Panc1 (cell line): ENCODE measurements around the gene FMO2. TPM values are rescaled to one million over a fixed set of nuclear protein-coding genes. Genes with fewer than 3 reads are reported as not detected.

Source experiments
- ATAC-seq: fragments of 200-7000 bp; cut with Tn5 transposase; 2 replicates; pipeline ENCODE4 v1.9.1; 2020; ENCODE audit warnings: mild to moderate bottlenecking, moderate library complexity
- Bru-seq: library from RNA; stranded (reverse); fragments of 400-500 nt; gene quantifications from one replicate; lab custom pipeline; 2021; lab: Mats Ljungman, UMichigan
- BruChase-seq, 2 experiments: library from RNA; stranded (reverse); fragments of 400-500 nt; gene quantifications; one replicate each; lab custom pipeline; 2021; lab: Mats Ljungman, UMichigan
- BruUV-seq: library from RNA; stranded (reverse); fragments of 400-500 nt; replicated peaks from 2 replicates; lab custom pipeline; 2021; lab: Mats Ljungman, UMichigan
- CTCF ChIA-PET: fragments of 300-600 bp; sonication (Branson Sonifier 250); formaldehyde crosslinking; loops from one replicate; lab custom pipeline; 2022; ENCODE audit warnings: antibody characterized with exemption; lab: Charles Lee
- POLR2A ChIA-PET: fragments of 300-600 bp; sonication (Branson Sonifier 250); formaldehyde crosslinking; loops from one replicate; lab custom pipeline; 2022; ENCODE audit warnings: antibody characterized with exemption; lab: Charles Lee
- DNase-seq: peaks from one replicate; pipeline ENCODE4 v3.0.0-alpha.2; 2010; ENCODE audit warnings: low read depth, low spot score
- H3K27ac ChIP-seq: 2 replicates; pipeline ENCODE4 v1.5.1; 2011; ENCODE audit warnings: mild to moderate bottlenecking, low read length, inconsistent platforms
- H3K27me3 ChIP-seq: fragments of 200-500 bp; sonication (Bioruptor generic); 2 replicates; pipeline ENCODE4 v1.6.0; 2014; ENCODE audit warnings: low read length, inconsistent platforms; ENCODE audit not compliant: control insufficient read depth, insufficient read depth
- H3K36me3 ChIP-seq: fragments of 200-500 bp; sonication (Bioruptor generic); 2 replicates; pipeline ENCODE4 v1.5.1; 2014; ENCODE audit warnings: inconsistent platforms, mild to moderate bottlenecking, low read length, moderate library complexity; ENCODE audit not compliant: control insufficient read depth, insufficient read depth
- H3K4me1 ChIP-seq: 2 replicates; pipeline ENCODE4 v1.5.1; 2011; ENCODE audit warnings: inconsistent platforms, mild to moderate bottlenecking, low read length, moderate library complexity; ENCODE audit not compliant: control insufficient read depth, insufficient read depth
- H3K4me3 ChIP-seq, 2 experiments: 2 replicates each; pipeline ENCODE4 v1.5.1; 2011 to 2012; ENCODE audit warnings: low read depth in 2 of 2, low read length in 2 of 2, mild to moderate bottlenecking in 2 of 2, inconsistent platforms in 1 of 2, moderate library complexity in 1 of 2
- H3K9me3 ChIP-seq: fragments of 200-500 bp; sonication (Bioruptor generic); 2 replicates; pipeline ENCODE4 v1.5.1; 2014; ENCODE audit warnings: low read depth, mild to moderate bottlenecking, inconsistent platforms, low read length, moderate library complexity; ENCODE audit not compliant: control insufficient read depth, insufficient read depth
- POLR2AphosphoS5 ChIP-seq: IDR thresholded peaks from 2 replicates; pipeline ENCODE4 v1.6.1; 2012; ENCODE audit warnings: mild to moderate bottlenecking, low read depth, low read length, moderate library complexity
- REST ChIP-seq, 2 experiments: IDR thresholded peaks; 2 replicates each; pipeline ENCODE4 v1.6.1; 2011 to 2012; ENCODE audit warnings: low read depth in 2 of 2, control low read depth in 1 of 2, low read length in 1 of 2, mild to moderate bottlenecking in 1 of 2, moderate library complexity in 1 of 2; ENCODE audit not compliant: insufficient read depth in 1 of 2
- SIN3A ChIP-seq: IDR thresholded peaks from 2 replicates; pipeline ENCODE4 v1.6.1; 2012; ENCODE audit warnings: low read depth, mild to moderate bottlenecking, low read length, moderate library complexity, borderline replicate concordance; ENCODE audit not compliant: insufficient read depth
- TCF7L2 ChIP-seq: IDR thresholded peaks from 2 replicates; pipeline ENCODE4 v1.6.1; 2011; ENCODE audit warnings: mild to moderate bottlenecking, low read depth, low read length, inconsistent platforms
- in situ Hi-C: cut with HindIII; loops from 2 replicates; pipeline ENCODE4 v1.10.0; 2016; ENCODE audit warnings: low sequenced_read_pairs, low pct_unique_long_range_greater_than_20kb
- intact Hi-C: fragments of 100-400 bp; cut with micrococcal nuclease; formaldehyde crosslinking; loops from one replicate; pipeline ENCODE4 v1.10.0; 2022; ENCODE audit not compliant: unreplicated experiment
- long read RNA-seq: library from polyadenylated mRNA; unstranded; transcript quantifications from one replicate; pipeline ENCODE4 v2.0.0, GENCODE V29; 2021; ENCODE audit not compliant: unreplicated experiment
- polyA plus RNA-seq: library from polyadenylated mRNA; unstranded; fragments of >200 nt; gene quantifications from one replicate; pipeline ENCODE4 v1.2.1, GENCODE V29; 2012; ENCODE audit warnings: missing spikeins; ENCODE audit not compliant: insufficient read length
- total RNA-seq: library from RNA; stranded (reverse); gene quantifications from one replicate; pipeline ENCODE4 v1.2.1, GENCODE V29; 2021; ENCODE audit not compliant: unreplicated experiment
- TF ChIP-seq, protein P1 (sequence below): fragments of 450-650 bp; IDR thresholded peaks from 2 replicates; pipeline ENCODE4 v1.5.1; 2017; ENCODE audit warnings: mild to moderate bottlenecking

Gene FMO2, protein sequence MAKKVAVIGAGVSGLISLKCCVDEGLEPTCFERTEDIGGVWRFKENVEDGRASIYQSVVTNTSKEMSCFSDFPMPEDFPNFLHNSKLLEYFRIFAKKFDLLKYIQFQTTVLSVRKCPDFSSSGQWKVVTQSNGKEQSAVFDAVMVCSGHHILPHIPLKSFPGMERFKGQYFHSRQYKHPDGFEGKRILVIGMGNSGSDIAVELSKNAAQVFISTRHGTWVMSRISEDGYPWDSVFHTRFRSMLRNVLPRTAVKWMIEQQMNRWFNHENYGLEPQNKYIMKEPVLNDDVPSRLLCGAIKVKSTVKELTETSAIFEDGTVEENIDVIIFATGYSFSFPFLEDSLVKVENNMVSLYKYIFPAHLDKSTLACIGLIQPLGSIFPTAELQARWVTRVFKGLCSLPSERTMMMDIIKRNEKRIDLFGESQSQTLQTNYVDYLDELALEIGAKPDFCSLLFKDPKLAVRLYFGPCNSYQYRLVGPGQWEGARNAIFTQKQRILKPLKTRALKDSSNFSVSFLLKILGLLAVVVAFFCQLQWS
- total RNA-seq: 0.08 TPM
- polyA plus RNA-seq: not detected
- not detected for Bru-seq, nascent RNA
- BruChase-seq, experiment 1, labeled RNA remaining after a 2-hour chase: not detected
- not detected for BruChase-seq, experiment 2, labeled RNA remaining after a 6-hour chase
- long read RNA-seq: 0 reads

GRCh38 chr1:171185091-171185490, at the start of gene FMO2:
TSS of gene FMO2 (plus strand) at chr1:171185300. CDS start at chr1:171185714, 414 bp downstream.
- no peak for ATAC-seq

GRCh38 chr1:171137580-171137979, 47.5 kb upstream of the FMO2 start:
- BruUV-seq: no TSS peak
- TF ChIP-seq, protein P1, sequence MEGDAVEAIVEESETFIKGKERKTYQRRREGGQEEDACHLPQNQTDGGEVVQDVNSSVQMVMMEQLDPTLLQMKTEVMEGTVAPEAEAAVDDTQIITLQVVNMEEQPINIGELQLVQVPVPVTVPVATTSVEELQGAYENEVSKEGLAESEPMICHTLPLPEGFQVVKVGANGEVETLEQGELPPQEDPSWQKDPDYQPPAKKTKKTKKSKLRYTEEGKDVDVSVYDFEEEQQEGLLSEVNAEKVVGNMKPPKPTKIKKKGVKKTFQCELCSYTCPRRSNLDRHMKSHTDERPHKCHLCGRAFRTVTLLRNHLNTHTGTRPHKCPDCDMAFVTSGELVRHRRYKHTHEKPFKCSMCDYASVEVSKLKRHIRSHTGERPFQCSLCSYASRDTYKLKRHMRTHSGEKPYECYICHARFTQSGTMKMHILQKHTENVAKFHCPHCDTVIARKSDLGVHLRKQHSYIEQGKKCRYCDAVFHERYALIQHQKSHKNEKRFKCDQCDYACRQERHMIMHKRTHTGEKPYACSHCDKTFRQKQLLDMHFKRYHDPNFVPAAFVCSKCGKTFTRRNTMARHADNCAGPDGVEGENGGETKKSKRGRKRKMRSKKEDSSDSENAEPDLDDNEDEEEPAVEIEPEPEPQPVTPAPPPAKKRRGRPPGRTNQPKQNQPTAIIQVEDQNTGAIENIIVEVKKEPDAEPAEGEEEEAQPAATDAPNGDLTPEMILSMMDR: no peak
- TF ChIP-seq SIN3A: no peak
- TF ChIP-seq POLR2AphosphoS5: no peak
- no peak for TF ChIP-seq TCF7L2
- TF ChIP-seq REST (IDR thresholded peaks at IDR 0.05; ENCODE audit: insufficient read depth in 1 of 2, low read depth in 2 of 2, low read length in 1 of 2): no peak
- H3K27ac ChIP-seq: no peak overlapping the region
- ChIA-PET CTCF (no interaction called here), POLR2A (no interaction called here)
- intact Hi-C loops (no loop called here), in situ Hi-C loops (no loop called here)
- no peaks in the 10 kb centered on the region for H3K9me3 ChIP-seq
- no peaks in the 10 kb centered on the region for H3K36me3 ChIP-seq
- ATAC-seq: no peak
- no peak overlapping the region for H3K4me3 ChIP-seq
- no peaks in the 10 kb centered on the region for H3K27me3 ChIP-seq
- no peaks in the 10 kb centered on the region for H3K4me1 ChIP-seq
- DNase-seq: no peak

More at GRCh38 chr1:171185091-171185490, at the start of gene FMO2:
- no peak for TF ChIP-seq POLR2AphosphoS5
- TF ChIP-seq TCF7L2: no peak
- TF ChIP-seq, protein P1: no peak
- TF ChIP-seq SIN3A: no peak
- TF ChIP-seq REST (IDR thresholded peaks at IDR 0.05; ENCODE audit: insufficient read depth in 1 of 2, low read depth in 2 of 2, low read length in 1 of 2): no peak
- H3K4me3 ChIP-seq: no peak within 1 kb of the TSS
- ChIA-PET CTCF (no interaction called here), POLR2A (no interaction called here)
- H3K36me3 ChIP-seq: no peaks in the 10 kb centered on the region
- no peaks in the 10 kb centered on the region; the same call in 1 of the 2 replicates for H3K27me3 ChIP-seq
- no peaks in the 10 kb centered on the region for H3K9me3 ChIP-seq
- H3K4me1 ChIP-seq: no peaks in the 10 kb centered on the region
- no TSS peak for BruUV-seq
- DNase-seq: no peak
- H3K27ac ChIP-seq: no peak within 1 kb of the TSS
- intact Hi-C loops: loop anchor here (5.0 kb wide), 1 partner anchor 103 kb away; no protein-coding TSS in a partner anchor
- in situ Hi-C loops: no loop called here
